OCI-LY3 (cell line): ENCODE results near the gene ESRRB.

Experiments
- EZH2phosphoT487 ChIP-seq: fragments of 200-600 bp; shearing (Covaris generic); IDR thresholded peaks from 2 replicates; pipeline ENCODE4 v1.6.1; 2018; ENCODE audit warnings: antibody characterized with exemption, mixed run types, low read depth
- TF ChIP-seq, protein P1 (sequence below): fragments of 200-600, 300-600 bp; sonication (generic); IDR thresholded peaks from 2 replicates; pipeline ENCODE4 v1.5.1; 2014; ENCODE audit warnings: antibody characterized with exemption, low read length, low read depth

DNA sequence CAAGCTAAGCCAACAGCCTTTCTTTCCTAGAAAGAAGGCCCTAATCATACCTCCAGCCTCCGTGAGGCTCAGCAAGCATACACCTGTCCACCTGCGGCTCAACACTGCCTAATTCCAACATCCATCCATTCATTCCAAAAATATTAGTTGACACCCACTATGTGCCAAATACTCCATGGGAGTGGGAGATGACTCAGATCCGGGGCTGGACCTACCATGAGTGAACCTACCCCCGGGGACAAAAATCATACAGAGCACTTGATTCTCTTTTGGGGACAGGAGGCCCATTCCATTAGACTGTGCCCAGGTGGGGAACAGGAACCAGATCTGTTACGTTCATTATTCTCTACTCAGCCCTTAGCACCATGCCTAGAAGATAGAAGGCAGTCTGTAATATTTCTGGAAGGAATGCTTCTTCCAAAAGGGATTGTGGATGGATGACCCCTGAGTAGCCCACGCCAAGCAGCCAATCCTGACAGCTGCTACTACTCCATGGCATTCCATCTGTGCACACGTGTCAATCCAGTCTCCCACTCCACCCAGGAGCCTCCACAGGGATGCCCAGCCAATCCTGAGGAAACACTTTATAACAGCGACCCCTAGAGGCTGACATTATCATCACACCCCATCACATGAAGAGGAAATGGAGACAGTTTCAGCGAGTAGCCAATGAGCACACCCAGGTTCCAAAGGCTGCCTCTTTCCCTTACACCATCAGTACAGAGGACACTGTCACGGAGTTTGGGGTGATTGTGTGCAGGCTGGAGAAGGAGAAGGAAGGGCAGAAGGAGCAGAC is 170.7 kb downstream of the ESRRB start:
- TF ChIP-seq, protein P1, sequence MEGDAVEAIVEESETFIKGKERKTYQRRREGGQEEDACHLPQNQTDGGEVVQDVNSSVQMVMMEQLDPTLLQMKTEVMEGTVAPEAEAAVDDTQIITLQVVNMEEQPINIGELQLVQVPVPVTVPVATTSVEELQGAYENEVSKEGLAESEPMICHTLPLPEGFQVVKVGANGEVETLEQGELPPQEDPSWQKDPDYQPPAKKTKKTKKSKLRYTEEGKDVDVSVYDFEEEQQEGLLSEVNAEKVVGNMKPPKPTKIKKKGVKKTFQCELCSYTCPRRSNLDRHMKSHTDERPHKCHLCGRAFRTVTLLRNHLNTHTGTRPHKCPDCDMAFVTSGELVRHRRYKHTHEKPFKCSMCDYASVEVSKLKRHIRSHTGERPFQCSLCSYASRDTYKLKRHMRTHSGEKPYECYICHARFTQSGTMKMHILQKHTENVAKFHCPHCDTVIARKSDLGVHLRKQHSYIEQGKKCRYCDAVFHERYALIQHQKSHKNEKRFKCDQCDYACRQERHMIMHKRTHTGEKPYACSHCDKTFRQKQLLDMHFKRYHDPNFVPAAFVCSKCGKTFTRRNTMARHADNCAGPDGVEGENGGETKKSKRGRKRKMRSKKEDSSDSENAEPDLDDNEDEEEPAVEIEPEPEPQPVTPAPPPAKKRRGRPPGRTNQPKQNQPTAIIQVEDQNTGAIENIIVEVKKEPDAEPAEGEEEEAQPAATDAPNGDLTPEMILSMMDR, result peak; percentile 76
- no peak for TF ChIP-seq EZH2phosphoT487
